DOHH2 (cell line): ENCODE measurements around the gene MAST3.

Experiments
- H3F3A ChIP-seq: fragments of 200-600 bp; sonication (generic), shearing (Covaris generic); 2 replicates; pipeline ENCODE4 v1.6.0; 2016; ENCODE audit warnings: antibody characterized with exemption, mild to moderate bottlenecking; ENCODE audit not compliant: control insufficient read depth, insufficient read depth
- H3K27ac ChIP-seq: fragments of 200-600 bp; sonication (generic); 2 replicates; pipeline ENCODE4 v1.5.1; 2014; ENCODE audit warnings: low read depth, mild to moderate bottlenecking, low read length, moderate library complexity
- H3K27me3 ChIP-seq: fragments of 200-600 bp; sonication (generic); 2 replicates; pipeline ENCODE4 v1.6.1; 2014; ENCODE audit warnings: mild to moderate bottlenecking, low read length, mixed read lengths; ENCODE audit not compliant: control insufficient read depth
- H3K36me3 ChIP-seq: fragments of 200-600 bp; sonication (generic); 2 replicates; pipeline ENCODE4 v1.6.1; 2014; ENCODE audit warnings: mild to moderate bottlenecking, low read length, moderate library complexity, mixed read lengths; ENCODE audit not compliant: control insufficient read depth
- H3K4me1 ChIP-seq: fragments of 200-600 bp; sonication (generic); 2 replicates; pipeline ENCODE4 v1.6.1; 2014; ENCODE audit warnings: mild to moderate bottlenecking, low read length, mixed read lengths; ENCODE audit not compliant: control insufficient read depth
- H3K4me2 ChIP-seq: fragments of 200-600 bp; sonication (generic); 2 replicates; pipeline ENCODE4 v1.6.0; 2014; ENCODE audit warnings: mild to moderate bottlenecking, low read length, moderate library complexity
- H3K4me3 ChIP-seq: fragments of 200-600 bp; sonication (generic); 2 replicates; pipeline ENCODE4 v1.5.1; 2014; ENCODE audit warnings: mild to moderate bottlenecking, low read length, mixed read lengths
- H3K79me2 ChIP-seq: fragments of 200-600 bp; sonication (generic); 2 replicates; pipeline ENCODE4 v1.6.1; 2014; ENCODE audit warnings: mild to moderate bottlenecking, low read length, mixed read lengths; ENCODE audit not compliant: control insufficient read depth
- H3K9me2 ChIP-seq: fragments of 200-600 bp; sonication (generic); replicated peaks from 2 replicates; pipeline ENCODE4 v1.6.1; 2014; ENCODE audit warnings: mild to moderate bottlenecking, low read length, mixed read lengths; ENCODE audit not compliant: control insufficient read depth
- H3K9me3 ChIP-seq: fragments of 200-600 bp; sonication (generic); 2 replicates; pipeline ENCODE4 v1.6.1; 2014; ENCODE audit warnings: antibody characterized with exemption, low read length, mixed read lengths; ENCODE audit not compliant: control insufficient read depth, insufficient read depth
- H4K20me1 ChIP-seq: fragments of 200-600 bp; sonication (generic); 2 replicates; pipeline ENCODE4 v1.6.0; 2014; ENCODE audit warnings: low read depth, mild to moderate bottlenecking, antibody characterized with exemption, low read length, moderate library complexity; ENCODE audit not compliant: control insufficient read depth, insufficient read depth
- CTCF ChIP-seq: fragments of 200-600 bp; sonication (generic); IDR thresholded peaks from one replicate; pipeline ENCODE4 v1.5.1; 2014; ENCODE audit warnings: antibody characterized with exemption, mild to moderate bottlenecking, low read depth, low read length; ENCODE audit not compliant: poor library complexity, severe bottlenecking
- EZH2phosphoT487 ChIP-seq: fragments of 200-600 bp; sonication (generic); IDR thresholded peaks from 2 replicates; pipeline ENCODE4 v1.6.1; 2017; ENCODE audit warnings: borderline replicate concordance, mild to moderate bottlenecking, antibody characterized with exemption, low read length, moderate library complexity, mixed read lengths

MAST3 gene

DNA sequence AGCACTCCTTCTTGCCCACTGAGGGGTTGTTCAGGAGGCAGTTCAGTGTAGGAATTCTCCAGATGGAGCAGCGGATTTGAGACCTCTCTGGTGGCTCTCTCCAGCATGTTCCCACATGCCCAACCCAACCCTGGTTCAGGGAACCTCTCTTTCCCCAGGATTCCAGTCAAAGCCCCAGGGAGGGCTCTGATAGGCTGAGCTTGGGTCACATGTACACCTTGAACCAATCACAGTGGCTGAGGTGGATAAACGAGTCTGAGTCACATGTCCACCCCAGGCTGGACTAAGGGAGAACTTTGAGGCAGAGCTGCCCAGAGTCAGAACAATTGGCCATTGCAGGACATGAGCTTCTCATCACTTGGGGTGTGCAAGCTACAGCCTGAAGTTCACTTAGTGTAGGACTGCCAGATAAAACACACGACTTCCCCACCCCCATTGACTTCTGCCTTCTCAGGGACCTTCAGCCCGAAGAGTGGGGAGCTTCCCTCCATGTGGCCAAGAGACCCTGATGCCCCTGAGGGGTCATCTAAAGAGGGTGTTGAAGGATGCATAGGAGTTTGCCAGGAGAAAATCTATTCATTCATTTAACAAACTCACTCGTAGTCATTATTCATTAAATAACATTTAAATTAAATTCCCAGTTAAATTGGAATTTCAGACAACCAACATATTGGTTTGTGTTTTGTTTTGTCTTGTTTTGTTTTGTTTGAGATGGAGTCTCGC lies 4.0 kb upstream of the MAST3 start:
- H3K4me3 ChIP-seq, result no peak overlapping the region
- H4K20me1 ChIP-seq, result no peaks in the 10 kb centered on the region
- peaks cover 20% of the 10 kb centered on the region for H3K79me2 ChIP-seq
- H3K27me3 ChIP-seq, result no peaks in the 10 kb centered on the region
- no peaks in the 10 kb centered on the region for H3K9me2 ChIP-seq
- H3K4me2 ChIP-seq, result no peak overlapping the region
- peaks cover 32% of the 10 kb centered on the region for H3F3A ChIP-seq
- H3K36me3 ChIP-seq, result peaks cover 16% of the 10 kb centered on the region
- TF ChIP-seq CTCF, result no peak
- TF ChIP-seq EZH2phosphoT487, result no peak
- no peaks in the 10 kb centered on the region for H3K9me3 ChIP-seq
- no peak overlapping the region for H3K27ac ChIP-seq
- H3K4me1 ChIP-seq, result peaks cover 61% of the 10 kb centered on the region

DNA sequence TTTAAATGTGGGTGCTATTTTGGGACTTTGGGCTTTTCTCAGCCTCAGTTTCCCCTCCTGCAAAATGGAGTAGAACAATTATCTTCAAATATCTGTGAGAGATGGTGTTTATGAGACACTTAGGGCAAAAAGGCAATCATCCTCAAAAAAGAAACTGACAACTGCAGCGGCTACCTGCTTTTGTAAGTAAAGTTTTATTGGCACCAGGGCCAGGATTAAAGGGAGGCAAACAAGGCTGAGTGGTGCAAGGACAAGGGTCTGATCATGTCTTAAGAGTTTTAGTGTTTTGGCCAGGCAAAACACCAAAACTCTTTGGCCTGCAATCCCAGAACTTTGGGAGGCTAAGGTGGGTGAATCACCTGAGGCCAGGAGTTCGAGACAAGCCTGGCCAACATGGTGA lies 1.3 kb upstream of the MAST3 start:
- Histone ChIP-seq H3K4me2 (no peak overlapping the region), H3K4me3 (no peak overlapping the region), H3F3A (peaks cover 27% of the 10 kb centered on the region), H3K27ac (no peak overlapping the region), H3K9me2 (no peaks in the 10 kb centered on the region), H3K79me2 (peaks cover 27% of the 10 kb centered on the region), H4K20me1 (no peaks in the 10 kb centered on the region), H3K4me1 (peaks cover 59% of the 10 kb centered on the region), H3K9me3 (no peaks in the 10 kb centered on the region), H3K27me3 (no peaks in the 10 kb centered on the region), H3K36me3 (peaks cover 20% of the 10 kb centered on the region)
- no peak for TF ChIP-seq EZH2phosphoT487
- no peak for TF ChIP-seq CTCF

- TF ChIP-seq CTCF (no peak), EZH2phosphoT487 (no peak)
- Histone ChIP-seq H3K4me3 (peak overlapping the region; percentile 83), H3K4me1 (peaks cover 49% of the 10 kb centered on the region), H3K9me3 (no peaks in the 10 kb centered on the region), H3K36me3 (peaks cover 28% of the 10 kb centered on the region), H3K4me2 (peak overlapping the region; percentile 93), H3K27ac (peak overlapping the region; percentile 98), H3F3A (peaks cover 24% of the 10 kb centered on the region), H3K27me3 (no peaks in the 10 kb centered on the region), H3K9me2 (no peaks in the 10 kb centered on the region), H4K20me1 (no peaks in the 10 kb centered on the region), H3K79me2 (peaks cover 24% of the 10 kb centered on the region)
These were observed 664 bp downstream of the MAST3 start for GRCh38 chr19:18097993-18098890.
